Inflammatory macrophage treated with lipopolysaccharide for 4 hours (primary cell): Measurements from ENCODE around the gene GDA.
A peak's percentile ranks its signal among the peaks of the same experiment; 100 is the strongest.

Experiments
- DNase-seq: peaks from one replicate; pipeline ENCODE4 v3.0.0-alpha.2; 2020

GDA gene

DNA sequence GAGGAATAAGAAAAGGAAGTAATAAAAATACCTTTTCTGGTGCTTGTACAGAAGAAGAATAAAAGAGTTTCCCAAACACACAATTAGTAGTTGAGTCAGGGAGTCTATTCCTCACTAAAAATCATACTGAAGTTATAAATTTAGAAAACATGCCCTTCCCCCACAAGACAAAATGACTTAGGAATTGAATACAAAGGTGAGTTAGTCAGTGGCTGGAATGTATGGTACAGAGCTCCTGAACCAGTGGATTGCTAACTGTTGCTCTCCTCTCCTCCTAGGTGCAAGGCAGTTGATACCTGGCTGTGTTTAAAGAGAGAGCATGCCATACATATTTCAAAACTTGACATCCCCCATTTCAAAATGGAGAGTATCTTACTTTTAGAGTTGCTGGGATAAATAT, 1.9 kb downstream of the GDA start:
- no peak for DNase-seq

DNA sequence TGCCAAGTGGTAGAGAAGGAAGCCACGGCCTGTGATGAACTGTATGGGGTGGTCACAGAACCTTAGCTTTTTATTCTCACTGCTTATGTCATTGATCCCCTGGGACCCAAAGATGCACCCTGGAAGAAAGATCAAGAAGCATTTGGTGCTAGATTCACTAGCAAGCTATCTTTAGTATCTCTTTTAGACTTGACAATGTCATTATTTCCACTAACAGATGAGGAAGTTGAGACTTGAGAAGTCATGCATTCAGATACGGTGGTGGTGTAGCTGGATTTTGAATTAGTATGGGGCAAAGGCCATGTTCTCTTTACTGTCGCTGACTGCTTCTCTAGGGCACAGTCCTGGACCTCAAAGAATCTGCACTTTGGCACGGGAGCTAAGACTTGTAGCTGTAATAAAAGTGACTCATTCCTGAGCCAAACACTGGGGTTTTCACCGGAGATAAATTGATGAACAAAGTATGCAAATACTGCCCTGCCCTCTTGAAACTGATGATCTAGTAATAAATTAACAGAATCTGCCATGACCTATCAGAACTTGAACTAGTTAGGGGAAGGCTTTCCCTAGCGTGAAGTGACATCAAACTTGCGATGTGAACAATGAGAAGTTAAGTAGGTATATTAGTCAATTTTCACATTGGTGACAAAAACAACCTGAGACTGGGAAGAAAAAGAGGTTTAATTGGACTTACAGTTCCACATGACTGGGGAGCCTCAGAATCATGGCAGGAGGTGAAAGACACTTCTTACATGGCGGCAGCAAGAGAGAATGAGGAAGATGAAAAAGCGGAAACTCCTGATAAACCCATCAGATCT, 5.4 kb downstream of the GDA start:
- DNase-seq = peak; percentile 47

DNA sequence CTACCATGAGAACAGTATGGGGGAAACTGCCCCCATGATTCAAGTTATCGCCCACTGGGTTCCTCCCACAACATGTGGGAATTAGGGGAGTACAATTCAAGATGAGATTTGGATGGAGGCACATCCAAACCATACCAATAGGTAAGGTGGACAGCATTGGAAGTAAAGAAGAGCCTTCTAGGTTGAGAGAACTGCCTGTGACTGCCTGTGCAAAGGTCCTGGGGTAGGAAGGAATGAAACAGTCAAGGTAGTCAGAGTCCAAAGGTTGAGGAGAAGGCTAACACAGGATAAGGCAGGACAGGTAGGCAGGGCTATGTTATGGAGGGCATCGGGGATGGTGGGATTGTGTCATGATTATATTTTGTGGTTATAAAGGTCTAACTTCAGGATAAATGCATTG, 6.1 kb downstream of the GDA start:
- DNase-seq = no peak

DNA sequence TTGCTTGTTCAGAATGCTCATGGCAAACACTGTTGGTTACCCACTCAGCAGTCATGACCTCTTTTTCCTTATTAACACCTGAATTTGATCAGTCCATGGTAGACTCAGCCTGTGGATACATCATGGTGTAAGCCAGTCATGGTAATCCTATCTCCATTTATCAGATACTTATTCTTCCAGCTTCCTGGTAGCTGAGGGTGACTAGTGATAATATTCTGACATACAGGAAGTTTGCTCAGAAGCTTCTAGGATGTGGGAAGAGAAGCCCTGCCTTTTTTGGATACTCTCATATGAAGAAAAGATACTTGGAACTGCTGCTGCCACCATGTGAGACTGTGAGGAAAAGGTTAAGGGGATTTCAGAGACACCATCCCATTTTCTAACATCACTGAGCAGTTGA, 7.3 kb downstream of the GDA start:
- DNase-seq = no peak

DNA sequence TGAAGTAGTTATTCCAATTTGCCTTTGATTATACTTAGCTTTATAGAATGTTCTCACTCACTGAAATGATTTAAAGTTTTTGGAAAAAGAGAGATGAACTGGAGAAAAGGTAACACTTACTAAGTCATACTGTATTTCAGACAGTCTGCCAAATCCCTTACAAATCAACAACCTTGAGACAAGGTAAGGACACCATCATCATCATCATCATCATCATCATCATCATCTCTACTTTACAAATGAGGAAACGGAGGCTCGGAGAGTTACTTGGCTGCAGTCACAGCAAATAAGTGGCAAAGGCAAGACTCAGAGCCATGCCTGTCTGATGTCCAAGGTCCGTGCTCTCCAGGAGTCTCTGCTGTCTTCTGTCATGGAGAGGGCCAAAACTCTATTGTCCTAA, 9.4 kb downstream of the GDA start:
- no peak for DNase-seq

DNA sequence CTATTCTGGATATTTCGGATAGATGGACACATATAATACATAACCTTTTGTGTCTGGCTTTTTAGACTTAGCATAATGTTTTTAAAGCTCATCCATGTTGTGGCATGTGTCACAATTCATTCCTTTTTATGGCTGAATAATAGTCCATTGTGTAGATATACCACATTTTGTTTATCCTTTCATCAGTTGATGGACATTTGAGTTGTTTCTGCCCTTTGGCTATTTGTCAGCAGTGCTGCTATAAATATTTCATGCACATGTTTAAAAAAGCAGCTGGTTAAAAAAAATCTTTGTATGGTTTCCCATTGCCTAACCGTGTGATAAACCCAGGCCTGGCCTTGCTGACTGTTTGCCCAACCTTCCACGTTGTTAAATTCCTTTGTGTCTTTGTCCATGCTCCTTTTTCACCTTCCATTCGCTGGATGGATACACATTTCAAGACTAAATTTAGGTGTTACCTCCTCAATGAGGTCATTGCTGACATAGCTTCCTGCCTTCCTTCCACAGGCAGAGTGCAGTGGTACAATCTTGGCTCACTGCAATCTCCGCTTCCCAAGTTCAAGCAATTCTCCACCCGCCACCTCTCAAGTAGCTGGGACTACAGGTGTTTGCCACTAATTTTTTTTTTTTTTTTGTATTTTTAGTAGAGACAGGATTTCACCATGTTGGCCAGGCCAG, 11.3 kb downstream of the GDA start:
- no peak for DNase-seq

DNA sequence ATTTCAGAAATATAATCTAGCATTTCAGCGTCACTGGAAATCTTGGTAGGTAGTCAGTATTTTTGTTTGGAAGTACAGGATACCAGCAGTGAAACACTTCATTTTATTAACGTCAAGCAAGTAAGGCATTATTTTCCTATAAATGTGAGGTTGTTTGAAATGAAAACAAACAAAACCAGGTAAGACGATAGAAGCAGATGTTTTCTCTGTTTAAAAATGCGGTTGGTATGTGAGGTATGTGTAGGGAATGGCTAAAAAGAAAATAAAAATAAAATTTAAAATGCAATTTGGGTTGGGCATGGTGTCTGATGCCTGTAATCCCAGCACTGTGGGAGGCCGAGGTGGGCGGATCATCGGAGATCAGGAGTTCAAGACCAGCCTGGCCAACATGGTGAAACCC, 16.1 kb downstream of the GDA start:
- DNase-seq = no peak

DNA sequence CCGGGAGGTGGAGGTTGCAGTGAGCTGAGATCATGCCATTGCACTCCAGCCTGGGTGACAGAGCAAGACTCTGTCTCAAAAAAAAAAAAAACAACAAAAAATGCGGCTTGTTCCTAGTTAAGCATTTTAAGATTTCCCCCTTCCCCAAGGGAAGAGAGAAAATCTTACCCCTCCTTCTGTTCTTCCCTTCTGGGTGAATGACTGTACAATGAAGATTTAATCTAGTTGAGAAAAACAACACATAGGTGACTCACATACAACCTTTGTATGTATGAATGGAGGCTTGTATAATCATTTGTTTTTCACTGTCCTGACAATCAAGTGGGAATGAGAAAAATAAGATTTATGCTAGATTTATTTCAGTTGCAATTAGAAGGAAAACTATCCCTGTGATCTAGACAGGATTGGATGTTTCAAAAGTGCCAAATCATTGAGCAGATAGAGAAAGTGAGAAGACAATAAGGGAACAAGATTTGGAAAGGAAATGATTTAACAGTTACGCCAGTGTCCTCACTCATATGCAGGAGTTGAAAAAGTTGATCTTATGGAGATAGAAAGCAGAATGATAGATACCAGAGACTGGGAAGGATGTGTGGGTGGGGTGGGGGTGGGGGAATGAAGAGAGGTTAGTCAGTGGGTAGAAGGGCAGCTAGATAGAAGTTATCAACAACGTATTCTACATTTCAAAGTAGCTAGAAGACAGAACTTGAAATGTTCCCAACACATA, 16.7 kb downstream of the GDA start:
- peak; percentile 80 for DNase-seq

DNA sequence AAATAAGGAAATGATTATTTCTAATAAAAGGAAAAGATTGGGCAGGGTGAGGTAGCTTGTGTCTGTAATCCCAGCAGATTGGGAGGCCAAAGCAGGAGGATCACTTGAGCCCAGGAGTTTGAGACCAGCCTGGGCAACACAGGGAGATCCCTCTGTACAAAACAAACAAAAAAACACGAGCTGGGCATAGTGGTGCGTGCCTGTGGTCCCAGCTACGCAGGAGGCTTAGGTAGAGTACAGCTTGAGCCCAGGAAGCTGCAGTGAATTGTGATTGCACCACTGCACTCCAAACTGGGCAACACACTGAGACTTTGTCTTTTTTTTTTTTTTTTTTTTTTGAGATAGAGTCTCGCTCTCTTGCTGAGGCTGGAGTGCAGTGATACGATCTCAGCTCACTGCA, 18.8 kb downstream of the GDA start:
- no peak for DNase-seq

DNA sequence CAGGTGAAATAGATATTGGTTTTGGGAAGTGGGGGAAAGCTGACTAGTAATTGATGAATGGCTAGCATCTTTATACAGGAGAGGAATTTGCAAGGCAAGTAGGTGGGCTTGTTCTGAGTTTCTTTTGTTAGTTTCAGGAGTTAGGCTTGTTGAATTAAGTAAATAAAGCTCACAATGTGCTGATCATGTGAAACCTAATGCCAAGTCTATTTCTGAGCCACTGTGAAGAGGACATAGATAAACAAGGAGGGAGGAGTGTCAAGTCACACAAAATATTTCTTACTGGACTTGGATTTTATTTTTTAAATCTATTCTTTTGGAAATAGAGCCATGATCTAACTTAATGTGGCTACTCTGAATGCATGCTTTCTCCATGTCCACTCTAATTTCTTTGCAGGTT, 19.9 kb downstream of the GDA start:
- no peak for DNase-seq

DNA sequence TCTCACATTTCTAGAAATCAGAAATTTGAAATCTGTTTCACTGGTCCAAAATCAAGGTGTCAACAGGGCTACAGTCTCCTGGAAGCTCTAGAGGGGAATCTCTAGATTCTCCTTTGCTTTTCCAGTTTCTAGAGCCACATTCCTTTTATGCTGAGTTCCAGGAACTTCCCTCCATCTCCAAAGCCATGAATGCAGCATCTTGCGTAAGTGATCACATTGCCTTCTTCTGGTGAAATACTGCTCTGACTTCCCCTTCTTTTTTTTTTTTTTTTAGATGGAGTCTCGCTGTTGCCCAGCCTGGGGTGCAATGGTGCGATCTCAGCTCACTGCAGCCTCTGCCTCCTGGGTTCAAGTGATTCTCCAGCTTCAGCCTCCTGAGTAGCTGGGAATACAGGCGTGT, 23.8 kb downstream of the GDA start:
- peak; percentile 78 for DNase-seq

DNA sequence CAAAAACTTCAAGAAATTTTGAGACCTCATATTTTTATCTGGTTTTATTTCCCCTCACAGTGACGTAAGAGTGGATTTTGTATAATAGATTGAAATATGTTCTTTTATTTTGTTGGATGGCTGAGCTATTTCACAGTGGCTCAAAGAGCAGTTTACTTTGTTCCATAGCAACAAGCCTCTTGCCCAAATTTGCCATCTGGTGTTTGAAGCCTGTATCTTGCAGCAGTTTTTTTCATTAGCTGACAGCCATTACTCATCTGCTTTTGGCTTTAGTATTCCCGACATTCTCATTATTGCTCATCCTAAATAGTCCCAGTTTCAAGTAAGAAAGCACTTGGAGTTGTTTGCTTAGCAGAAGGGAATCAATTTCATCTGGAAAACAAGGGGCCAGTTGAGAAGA, 36.3 kb downstream of the GDA start:
- no peak for DNase-seq

DNA sequence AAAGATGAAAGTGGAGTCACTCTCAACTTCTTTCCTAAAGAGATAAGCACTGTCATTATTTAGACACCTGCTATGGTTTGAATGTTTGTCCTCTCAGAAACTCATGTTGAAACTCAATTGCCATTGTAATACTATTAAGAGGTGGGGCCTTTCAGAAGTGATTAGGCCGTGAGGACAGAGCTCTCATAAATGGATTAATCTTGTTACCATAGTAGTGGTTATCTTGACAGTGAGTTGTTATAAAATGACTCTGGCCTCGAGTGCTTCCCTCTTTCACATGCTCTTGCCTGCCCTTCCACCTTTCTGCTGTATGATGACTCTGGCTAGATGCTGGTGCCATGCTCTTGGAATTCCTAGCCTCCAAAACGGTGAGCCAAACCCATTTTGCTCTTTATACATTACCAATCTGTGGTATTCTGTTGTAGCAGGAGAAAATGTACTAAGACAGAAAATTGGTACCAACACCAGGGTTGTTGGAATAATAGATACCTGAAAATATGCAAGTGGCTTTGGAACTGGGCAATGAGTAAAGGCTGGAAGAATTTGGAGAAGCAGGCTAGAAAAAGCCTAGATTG, 38.0 kb downstream of the GDA start:
- DNase-seq = no peak

DNA sequence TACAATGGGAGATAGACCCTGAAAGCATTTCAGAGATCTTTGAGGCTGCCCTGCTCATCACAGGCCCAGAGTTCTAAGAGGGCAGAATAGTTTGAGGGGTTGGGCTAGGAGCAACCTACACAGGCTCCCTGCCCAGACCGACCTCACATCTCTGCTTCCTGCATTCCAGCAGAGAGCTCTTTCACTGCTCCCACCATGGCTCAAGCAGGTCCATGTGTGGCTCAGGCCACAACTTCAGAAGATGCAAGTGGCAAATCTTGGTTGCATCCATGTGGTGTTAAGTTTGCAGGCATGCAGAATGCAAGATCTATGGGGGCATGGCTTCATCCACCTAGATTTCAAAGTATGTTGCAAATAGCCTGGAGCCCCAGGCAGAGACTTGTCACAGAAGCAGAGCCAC, 39.0 kb downstream of the GDA start:
- DNase-seq = no peak

DNA sequence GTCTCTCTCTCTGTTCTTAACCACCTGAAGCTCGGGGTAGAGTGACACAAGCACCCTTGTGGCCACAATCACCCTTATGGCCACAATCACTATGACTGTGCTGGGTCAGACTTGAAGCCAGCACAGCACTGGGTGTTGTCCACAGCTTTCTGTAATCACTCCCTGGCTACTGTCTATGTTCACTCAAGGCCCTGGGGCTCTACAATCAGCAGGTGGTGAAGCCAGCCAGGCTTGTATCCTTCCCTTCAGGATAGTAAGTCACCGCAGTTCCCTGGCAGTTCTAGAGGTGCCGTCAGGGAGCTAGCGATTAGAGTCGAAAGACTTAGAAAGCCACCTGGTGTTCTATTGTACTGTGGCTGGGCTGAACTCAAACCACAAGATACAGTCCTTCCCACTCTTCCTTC, 44.2 kb downstream of the GDA start:
- no peak for DNase-seq

DNA sequence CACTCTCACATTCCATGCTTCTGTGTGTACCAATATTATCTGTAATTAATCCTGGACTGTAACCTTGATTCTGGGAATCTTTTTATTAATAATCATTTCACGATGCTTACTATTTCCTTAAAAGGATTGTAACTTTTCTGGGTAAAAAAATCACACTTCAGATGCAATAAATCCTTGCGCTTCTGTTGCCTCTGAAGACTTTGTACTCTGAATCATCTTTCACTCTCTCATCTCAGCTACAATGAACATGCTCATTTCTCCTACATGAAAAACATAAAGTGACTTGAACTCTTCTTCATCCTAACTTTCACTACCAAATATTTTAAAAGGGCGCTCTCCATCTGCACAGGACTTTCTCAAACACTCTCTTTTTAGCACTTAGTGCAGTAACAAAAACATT, 50.0 kb downstream of the GDA start:
- no peak for DNase-seq

DNA sequence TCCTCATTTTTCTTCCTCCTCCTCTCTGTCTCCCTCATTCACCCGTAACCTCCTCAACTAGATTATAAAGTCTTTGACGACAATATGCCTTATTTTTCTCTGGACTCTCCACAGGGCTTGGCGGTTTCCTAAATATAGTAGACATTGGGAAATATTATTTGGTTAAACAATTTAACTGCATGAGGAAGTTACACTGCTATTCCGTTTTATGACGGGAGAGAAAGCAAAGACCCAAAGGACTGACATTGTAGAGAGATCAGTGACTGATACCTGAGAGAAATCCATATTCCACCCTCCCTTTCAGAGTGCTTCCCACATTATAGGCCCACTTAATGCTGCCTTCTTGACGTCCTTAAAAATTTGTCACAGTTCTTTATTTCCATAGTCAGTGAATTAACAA, 51.2 kb downstream of the GDA start:
- DNase-seq = peak; percentile 18

DNA sequence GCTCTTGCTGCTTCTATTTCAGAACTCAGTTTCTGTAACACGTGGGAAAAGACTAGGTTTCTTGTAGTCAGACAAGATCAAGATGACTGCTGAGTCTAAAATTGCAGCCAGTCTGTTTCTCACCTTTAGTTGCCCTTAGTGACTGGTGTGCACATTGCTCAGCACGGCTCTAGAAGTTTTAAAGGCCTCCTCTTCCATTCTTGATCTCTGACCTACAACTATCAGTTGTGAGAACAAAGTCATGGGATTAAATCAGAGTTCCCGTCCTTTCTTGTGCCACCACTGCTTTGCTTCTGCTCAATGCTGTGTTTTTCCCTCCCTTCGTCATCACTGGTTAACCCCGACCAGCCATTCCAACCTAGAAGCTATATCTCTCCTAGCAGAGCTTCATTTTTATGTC, 52.8 kb downstream of the GDA start:
- no peak for DNase-seq

DNA sequence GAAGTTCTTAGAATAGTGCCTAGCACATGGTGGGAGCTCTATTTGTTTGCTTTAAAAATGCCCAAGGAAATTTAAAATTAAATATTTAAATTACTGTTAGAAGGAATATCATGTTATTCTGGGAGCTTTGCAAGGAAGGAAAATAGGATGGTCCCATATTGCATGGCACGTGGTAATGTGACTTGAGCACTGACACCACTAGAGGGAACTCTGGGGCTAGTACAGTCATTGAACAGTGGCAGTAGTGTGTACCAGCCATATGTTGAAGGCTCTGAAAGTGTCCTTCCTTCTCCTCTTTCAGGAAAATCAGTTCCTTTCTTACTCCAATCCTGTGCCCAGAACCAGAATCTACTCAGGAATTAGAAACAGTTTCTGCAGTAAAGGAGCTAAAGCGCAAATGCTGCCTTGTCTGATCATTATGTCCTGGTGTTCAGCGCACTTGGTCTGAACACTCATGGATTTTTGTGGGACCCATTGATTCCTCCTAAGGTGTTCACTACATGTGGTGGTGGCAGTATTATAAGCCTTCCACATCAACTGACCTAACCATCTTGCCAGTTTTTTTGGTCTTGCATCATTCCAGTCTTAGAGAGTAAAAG, 54.1 kb downstream of the GDA start:
- peak; percentile 44 for DNase-seq

DNA sequence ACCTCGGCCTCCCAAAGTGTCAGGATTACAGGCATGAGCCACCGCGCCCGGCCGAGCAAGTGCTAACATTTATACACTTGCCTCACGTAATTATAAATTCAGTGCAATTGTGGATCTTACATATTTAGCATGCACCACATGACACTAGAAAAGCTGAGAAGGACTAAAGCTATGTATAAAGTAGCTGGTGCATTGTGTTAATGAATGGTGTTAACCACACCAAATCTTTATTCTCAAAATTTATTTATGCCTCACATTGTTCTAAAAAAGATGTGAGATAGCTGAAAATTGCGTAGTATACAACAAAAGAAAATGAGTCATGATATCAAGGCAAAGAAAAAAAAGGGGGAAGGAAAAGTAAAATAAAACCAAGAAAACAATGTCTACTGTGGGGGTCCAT, 54.8 kb downstream of the GDA start:
- no peak for DNase-seq

DNA sequence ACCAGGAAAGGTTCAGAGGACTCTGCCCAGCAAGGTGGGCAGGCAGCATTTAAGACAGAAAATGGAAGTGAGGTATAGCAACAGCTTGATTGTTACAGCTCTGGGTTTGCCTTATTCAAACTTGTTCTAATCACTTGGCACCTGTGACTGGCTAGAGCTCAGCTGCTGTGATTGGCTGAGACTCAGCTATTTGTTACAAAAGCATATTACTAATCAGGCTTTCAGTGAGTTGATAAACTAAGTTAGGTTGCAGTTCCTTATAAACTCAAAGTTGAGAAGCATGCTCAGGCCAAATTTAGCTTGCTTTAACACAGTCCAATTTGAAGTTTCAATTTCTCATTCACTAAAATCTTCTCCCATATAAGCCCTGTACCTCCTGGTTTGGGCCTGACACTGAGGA, 56.3 kb downstream of the GDA start:
- peak; percentile 12 for DNase-seq

DNA sequence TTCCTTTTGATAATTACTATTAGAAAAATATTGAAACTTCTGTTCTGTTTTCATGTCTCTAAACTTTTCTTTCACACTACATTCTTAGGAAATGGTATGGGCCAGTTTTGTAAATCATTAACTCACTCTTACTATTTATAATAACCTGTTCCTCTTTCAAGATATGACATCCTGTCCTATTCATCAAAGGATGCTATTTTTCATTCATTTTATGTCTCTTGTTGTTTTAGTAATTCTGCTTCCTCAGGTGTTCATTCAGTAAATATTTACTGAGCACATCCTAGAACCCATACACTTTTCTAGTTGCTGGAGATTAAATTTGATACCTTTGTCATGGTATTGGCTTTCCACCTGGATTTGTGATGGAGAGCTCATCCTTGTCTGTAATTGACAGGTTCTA, 58.0 kb downstream of the GDA start:
- no peak for DNase-seq

DNA sequence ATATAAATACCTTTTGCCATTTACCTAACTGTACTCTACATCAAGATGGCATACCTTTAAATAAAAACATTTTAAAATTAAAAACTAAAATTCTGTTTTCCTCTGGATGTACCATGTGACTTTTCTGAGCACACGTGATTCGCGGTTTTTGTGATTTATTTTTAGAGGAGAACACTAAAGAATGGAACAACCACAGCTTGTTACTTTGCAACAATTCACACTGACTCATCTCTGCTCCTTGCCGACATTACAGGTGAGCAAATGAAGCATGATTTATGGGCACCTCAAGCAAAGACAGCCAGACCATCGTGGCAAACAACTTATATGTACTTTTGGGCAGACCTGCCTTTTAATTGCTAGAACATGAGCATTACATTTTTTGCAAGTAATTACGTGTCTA, 61.3 kb downstream of the GDA start:
- no peak for DNase-seq
